GM18499 (cell line): ENCODE measurements around the gene SANBR.

Source experiments
- ATAC-seq: cut with Tn5 transposase; IDR thresholded peaks from one replicate; pipeline ENCODE4 v1.9.1; 2021; ENCODE audit warnings: moderate number of reproducible peaks; ENCODE audit not compliant: insufficient read depth, unreplicated experiment

SANBR gene

DNA sequence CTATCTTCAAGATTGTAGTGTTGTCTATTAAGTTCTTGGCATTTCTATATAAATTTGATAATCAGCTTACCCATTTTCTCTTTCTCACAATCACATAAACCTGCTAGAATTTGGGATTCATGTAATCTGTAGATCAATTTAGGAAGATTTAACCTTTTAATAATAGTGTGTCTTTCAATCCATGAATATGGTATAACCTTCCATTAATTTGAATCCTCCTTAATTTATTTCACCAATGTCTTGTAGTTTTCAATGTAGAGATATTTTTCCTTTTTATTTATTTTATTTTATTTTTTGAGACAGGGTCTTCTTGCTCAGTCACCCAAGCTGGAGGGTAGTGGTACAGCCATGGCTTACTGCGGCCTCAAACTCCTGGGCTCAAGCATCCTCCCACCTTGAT lies 20.2 kb downstream of the SANBR start:
- no peak for ATAC-seq

DNA sequence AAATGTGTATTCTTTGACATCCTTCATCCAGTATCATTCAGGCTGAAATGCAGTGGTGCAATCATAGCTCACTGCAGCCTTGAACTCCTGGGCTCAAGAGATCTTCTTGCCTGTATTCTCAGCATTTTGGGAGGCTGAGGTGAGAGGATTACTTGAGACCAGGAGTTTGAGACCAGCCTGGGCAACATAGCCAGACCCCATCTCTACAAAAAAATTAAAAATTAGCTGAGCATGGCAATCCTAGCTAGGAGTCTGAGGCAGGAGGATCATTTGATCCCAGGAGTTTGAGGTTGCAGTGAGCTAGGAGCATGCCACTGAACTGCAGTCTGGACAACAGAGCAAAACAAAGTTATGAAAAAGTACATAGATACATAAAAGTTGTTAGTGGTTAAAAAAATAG lies 24.1 kb downstream of the SANBR start:
- no peak for ATAC-seq

DNA sequence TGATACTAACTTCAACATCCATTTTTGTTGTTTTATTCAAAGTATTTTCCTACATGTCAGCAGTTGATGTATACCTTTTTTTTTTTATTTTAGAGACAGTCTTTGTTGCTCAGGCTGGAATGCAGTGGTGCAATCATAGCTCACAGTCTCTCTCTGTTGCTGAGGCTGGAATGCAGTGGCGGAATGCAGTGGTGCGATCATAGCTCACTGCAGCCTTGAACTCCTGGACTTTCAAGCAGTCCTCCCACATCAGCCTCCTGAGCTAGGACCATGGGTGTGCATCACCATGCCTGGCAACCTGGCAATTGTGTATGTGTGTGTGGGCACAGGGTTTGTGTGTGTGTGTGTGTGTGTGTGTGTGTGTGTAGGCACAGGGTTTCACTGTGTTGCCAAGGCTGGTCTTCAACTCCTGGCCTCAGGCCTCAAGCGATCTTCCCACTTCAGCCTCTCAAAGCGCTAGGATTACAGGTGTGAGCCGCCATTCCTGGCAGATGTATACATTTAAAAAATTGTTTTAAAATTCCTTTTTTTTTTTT lies 24.8 kb downstream of the SANBR start:
- no peak for ATAC-seq

DNA sequence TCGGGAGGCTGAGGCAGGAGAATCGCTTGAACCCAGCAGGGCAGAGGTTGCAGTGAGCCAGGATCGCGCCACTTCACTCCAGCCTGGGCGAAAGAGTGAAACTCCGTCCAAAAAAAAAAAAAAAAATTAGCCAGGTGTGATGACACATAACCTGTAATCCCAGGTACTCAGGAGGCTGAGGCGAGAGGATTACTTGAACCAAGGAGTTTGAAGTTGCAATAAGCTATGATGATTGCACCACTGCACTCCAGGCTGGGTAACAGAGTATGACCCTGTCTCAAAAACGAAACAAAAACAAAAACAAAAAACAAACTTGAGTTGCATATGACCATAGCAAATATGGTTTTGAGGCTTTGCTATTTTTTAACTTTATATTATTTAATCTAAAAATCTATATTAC lies 25.8 kb downstream of the SANBR start:
- no peak for ATAC-seq

DNA sequence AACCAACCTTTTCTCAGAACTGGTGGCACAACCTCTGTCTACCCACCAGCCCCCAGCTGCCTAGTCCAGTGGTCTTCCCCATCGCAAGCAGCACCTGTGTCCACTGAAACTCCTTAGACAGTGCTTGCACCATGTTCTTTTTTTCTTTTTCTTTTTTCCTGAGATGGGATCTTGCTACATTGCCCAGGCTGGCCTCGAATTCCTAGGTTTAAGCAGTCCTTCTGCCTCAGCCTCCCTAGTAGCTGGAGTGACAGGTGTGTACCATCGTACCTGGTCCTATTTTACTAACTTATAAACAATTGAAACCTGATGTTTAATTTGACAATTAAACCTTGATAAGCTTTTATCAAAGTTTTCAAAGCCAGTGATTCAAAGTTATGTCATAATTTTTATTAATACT lies 30.8 kb downstream of the SANBR start:
- no peak for ATAC-seq

DNA sequence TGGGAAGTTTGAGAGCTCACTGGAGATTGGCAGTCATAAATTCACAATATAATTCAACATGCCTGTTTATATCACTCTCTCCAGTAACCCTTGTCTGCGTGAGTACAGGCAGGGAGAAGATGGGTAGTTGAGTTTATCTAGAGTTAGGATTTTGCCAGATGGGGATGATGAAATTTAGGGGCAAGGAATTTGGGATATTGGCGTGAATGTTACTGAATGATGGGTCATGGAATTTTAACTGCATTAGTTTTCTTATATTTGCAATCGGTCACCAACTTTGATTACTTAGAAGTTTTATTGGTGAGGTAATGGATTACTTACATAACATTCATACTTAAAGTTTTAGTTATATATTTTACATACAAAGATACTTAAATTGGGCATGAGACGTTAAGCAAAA lies 35.1 kb downstream of the SANBR start:
- ATAC-seq = no peak

DNA sequence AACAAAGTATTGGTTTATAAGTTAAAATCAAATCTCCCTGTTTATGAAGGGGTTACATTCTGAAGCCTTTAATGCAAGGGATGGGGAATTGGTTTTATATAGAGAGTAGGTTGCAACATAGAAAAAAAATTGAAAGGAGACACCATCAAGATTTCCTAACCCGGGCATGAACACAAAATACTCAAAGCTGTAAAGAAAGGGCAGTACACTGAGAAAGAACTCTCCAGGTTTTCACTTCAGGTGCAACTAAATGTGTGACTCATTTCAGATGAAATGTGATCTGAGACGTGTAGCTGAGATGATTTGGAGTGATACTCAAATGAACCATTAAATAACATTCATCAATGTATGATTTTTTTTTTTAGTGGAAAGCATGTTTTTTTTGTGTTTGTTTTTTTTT lies 43.6 kb downstream of the SANBR start:
- no peak for ATAC-seq

DNA sequence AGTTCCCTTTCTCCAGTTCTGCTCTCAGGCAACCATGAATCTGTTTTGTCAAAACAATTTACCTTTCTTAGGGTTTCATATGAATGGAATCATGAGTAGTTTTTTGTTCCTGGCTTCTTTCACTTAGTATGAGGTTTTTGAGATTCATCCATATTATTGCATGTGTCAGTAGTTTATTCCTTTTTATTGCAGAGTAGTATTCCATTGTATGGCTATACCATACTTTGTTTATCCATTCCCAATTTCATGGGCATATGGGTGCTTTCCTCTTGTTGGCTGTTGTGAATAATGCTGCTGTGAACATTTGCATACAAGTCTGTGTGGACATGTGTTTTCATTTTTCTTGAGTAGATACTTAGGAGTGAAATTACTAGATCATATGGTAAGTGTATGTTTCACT lies 46.0 kb downstream of the SANBR start:
- no peak for ATAC-seq

DNA sequence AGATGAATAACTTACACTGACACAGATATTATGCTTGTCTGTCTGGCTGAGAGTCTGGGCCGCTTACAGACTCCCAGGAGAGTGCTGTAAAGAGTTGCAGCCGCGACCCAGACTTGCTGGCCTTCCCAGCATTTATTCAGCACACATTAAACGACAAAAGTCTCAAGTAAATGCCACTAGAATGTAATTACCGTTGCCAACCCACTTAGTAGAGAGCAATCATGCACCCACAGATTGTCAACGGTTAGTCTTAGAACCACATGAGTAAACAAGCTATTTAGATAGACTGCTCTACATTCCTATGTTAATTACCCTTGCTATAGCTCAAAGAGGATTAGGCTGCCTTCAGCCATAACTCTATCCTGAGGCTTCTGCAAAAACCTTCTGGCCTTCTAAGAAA lies 48.5 kb downstream of the SANBR start:
- ATAC-seq = no peak
